Measurements from ENCODE around the gene TSTD1.

TSTD1 gene, protein sequence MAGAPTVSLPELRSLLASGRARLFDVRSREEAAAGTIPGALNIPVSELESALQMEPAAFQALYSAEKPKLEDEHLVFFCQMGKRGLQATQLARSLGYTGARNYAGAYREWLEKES

DNA sequence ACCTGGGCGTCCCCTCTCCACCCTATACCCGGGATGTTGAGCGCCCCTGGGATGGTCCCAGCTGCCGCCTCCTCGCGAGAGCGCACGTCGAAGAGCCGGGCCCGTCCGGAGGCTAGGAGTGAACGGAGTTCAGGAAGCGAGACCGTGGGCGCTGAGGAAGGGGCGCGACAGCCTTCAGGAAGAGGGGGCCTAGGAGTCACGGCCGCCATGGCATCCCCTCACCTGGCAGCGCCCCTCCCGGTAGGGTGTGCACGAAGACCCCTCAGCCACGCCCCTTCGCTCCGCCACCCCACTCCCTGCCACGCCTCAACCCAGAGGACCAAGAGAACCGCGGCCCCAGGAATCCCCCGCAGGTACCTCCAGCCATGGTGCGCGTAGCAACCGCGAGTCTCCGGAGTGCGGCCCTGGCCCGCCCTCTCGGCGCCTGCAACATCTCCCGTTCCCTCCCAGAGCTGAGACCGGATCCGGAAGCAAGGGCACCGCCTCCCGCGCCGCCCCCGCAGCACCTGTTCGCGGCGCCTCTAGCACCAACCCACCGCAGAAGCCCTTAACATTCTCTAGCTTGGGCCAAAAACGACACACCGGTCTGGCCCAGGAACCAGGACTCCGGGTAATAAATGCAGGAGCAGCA is at the start of gene TSTD1:
Gene TSTD1 (minus strand): TSS at position 442 of the 631 bp plus-strand sequence. CDS start 75 bp downstream, at position 367.
- DNase-seq (ENCODE audit: low spot score): no peak

DNA sequence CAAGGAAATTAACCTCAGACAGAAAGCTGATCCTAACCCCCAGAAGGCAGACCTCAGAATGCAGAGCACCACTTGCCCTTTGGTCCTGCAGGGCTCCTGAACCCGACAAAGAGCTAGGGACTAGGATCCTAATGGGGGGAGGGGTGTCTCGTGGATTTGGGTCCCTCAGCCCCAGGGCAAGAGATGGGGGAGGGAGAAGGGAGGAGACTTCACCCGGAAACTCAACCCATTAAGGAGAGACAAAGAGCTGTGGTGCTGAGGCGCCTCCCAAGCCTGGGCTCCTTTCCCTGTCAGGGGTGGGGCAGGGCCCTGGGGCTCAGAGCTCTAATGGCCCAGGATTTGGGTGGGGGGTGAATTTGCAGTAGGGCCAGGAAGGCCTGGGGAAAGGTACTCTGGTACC is 47.7 kb upstream of the TSTD1 start:
- DNase-seq (ENCODE audit: low spot score): no peak

DNA sequence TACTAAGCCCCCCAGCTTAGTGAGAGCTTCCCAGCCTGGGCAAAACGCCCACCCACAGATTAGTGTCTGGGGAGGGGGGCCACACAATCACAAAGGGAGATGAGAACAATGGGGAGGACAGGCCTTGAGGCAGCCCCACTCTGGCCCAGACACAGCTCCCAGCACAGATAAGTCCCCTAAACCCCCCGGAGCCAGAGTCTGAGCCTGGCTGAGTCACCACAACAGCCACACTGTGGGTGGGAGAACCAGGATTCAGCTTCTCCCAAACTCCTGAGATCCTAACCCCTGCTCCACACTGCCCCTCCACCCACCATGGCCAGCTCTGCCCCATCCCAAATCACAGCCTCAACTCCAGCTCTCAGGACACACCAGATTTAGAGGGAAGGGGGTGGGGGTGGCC is 46.4 kb upstream of the TSTD1 start:
- DNase-seq (ENCODE audit: low spot score): no peak

DNA sequence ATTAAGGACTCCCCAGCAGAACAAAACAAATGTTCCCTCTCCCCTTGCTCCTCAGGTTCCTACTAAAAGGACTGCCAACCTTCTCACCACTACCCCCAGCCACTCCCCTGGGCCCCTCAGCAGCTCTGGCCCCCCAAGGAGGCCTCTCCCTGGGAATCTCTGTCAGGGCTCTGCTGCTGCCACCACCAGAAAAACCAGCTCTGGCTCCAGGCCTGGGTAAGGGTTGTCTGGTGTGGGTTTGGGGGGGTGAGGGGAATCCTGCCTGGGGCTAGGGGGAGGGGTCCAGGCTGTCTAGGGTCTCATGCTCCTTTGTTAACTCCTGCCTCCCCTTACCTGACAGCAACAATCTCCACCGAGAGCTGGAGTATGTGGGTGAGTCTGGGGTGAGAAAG is 45.8 kb upstream of the TSTD1 start:
- no peak for DNase-seq (ENCODE audit: low spot score)

DNA sequence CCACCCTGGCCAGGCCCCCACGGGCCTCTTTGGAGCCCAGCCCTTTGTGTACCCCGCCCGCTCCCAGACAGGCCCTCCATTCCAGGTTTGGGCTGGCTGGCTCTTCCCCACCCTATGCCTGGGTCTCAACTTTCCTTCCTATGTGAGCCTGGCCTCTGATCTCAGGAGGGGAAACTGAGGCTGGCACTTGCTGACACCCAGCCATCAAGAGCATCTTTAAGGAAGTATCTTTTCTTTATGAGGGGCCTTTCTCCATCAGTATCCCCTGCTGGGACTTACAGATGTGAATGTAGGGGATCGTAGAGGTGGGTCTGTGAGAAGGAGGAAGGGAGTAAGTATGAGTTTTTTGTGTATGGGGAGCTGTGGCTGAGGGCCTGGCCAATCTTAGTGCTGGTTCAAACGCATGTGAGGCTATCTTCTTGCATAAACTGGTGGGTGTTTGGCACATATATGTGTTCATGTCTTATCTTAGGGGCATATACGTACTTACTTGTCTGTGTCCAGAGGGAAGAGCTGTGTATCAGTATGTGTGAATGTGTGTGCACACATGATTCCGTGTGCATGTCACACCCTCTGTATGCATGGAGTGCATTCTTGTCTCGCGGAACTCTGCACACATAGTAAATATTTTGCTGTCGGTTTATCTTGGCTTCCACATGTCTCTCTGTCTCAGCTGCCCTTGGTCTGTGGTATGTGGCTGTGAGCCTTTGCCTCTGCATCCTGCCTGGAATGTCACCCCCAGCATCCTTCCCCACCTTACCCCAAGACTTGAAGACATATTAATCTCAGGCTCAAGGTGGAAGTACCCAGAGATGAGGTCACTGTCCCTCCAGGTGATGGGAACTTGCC is 45.2 kb upstream of the TSTD1 start:
- no peak for DNase-seq (ENCODE audit: low spot score)

DNA sequence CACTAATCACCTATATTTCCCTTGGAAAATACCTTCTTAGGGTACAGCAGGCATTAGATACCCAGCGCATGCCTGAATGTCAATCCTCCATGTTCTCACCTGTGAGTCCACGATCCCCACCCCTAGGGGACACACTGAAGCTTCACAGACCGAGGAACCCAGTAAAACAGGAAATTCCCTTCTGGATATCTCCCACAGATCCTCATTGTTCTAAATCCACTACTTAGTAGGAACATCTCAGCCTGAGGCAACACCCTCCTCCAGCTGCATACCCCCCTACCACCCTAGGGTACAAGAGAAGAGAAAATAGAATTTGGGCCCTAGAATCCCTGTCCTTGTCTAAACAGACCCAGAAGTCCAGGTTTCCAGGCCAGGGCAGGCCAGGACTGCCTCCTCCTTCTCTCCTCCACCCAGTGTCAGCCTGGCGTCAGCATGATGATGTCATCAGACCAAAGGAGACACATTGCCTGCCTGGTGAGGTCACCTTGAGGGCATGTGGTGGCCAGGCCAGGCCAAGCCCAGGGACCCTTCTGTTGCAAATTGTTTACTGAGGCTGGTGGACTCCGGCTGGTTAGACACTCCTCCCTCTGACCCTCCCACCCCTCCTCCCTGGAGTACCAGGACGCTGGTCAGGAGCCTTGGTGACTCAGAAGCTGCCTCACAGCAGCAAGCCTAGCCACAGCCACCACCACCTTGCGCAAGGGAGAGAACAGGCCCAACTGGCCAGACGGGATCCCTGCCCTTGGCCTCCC is 44.4 kb upstream of the TSTD1 start:
- DNase-seq (ENCODE audit: low spot score): no peak

DNA sequence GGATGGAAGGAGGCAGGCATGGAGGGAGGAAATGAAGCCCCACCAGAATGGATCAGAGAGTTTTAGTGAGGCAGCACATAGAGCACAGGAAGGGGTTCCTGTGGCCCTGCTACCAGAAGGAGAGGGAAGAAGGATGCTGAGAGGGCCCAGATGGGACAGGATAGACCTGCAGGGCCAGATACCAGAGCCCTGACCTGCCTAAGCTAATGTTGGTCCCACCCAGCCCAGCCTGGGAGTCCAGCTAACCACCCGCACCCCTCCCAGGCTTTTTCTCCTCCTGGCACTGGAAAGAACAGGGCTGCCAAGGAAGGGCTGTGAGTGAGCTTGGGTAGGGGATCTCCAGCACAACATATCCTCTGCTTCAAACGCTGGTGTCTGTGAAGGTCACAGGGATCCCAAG is 43.7 kb upstream of the TSTD1 start:
- DNase-seq (ENCODE audit: low spot score): no peak

DNA sequence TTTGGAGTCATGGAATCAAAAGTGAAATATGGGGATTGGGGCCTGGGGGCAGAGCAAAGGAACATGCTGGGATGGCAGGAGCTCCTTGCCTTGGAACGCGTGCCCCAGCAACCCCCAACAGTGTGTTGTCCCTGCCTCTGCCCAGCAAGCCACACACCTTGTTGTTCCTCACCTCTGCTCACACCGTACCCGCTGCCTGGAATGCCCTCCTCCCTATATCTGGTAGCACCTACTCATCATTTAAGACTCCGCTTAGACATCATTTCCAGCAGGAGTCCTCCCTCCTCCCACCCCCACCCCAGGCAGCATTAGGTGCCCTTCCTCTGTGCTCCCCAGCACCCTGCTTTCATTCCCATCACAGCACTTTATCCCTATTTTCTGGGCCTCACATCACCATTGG is 42.8 kb upstream of the TSTD1 start:
- no peak for DNase-seq (ENCODE audit: low spot score)

DNA sequence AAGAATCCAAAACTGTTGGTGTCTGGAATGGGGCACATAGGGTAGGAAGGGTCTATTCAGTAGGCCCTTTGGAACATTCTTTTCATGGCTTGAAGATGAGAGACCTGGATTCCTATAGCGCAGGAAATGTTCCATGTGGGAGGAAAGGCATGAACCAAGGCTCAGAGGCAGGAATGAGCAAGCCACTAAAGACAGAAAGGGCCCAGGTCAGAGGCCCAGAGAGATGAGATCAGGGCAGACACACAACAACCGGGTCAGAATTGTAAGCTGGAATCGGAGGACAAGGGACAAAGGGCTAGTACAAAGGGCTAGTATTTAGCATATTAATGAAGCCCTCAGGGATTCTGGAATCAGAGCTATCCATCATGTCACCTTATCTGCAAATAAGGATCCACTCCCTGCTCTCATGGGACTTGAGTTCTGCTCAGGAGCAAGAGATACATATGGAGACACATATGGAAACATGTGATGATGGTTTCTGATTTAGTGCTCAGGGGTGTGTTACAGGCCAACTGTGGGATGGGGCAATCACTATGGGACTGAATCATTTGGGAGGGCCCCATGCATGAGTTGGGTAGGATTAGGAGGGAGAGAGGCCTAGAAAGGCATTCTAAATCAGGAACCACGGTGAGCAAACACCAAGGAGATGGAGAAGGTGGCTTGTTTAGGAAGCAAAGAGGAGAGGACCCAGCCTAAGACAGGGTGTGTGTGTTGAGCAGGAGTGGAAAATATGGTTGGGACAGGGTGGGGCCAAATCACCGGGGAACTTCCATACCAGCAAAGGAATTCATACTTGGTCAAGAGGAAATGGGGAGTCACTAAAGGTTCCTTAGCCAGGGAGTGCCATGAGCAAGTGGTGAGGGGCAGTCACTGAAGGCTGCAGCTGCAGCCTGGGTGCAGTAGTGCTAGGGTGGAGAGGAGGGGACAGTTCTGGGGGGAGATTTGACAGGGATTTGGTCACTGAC is 42.0 kb upstream of the TSTD1 start:
- DNase-seq (ENCODE audit: low spot score): no peak

DNA sequence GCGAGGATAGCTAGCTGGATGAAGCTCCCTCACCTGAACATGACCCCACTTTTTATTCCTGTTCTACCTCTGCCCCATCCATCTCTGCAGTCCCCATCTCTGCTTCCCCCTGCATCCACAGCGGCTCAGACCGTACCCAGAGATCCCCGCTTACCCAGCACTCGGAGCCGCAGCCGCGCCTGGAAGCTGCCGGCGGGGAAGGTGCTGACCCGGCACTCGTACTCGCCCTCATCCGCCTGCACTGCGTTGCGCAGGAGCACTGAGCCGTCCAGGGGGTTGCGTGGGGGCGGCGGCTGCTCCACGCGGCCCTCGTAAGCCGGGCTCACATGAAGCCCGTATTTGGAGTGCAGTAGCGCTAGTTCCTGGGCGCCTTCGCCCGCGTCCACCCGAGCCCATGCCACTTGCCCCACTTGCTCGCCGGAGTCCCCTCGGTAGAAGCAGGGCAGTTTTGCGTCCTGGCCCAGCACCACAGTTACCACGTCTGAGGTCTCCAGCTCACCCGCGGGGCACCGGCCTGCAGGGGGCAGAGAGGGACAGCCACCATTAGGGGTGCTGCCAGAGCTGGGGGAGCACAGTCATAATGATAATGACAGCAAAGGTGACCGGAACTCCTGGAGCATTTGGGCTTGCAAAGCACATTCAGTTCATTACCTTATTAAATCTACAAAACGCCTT is 40.8 kb upstream of the TSTD1 start:
- no peak for DNase-seq (ENCODE audit: low spot score)

DNA sequence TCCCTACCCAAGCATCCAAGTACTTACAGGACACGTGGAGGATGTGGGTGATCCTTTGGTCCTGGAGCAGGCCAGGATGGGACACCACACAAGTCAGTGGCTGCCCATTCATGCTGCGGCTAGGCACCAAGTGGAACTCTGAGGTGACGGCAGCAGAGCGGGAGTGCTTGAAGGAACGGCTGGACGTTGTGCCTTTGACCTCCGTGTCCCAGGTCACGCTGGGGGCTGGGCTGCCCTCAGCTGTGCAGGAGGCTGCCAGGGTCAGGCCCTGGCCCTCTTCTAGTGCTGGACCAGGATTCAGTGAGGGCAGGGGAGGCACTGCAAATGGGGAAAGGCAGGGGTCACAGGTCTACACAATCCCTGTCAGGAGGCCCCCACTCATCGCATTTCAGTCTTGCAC is 38.7 kb upstream of the TSTD1 start:
- no peak for DNase-seq (ENCODE audit: low spot score)

DNA sequence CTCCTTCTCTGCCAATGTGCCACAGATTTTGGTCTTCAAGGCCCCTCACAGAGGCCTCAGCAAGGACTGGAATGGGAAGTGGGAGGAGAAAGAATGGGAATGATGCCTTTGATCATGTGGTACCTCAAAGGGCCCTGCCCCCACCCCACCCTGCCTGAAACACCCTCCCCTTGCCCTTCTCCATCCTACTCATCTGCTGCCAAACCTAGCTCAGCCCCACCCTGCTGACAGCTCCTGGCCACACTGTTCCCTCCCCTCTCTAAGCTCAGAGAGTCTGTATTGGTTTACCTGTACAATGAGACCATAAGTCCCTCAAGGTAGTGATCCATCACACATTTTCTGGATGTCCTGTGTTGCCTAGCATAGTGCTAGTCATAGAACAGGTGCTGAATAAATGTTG is 37.6 kb upstream of the TSTD1 start:
- DNase-seq (ENCODE audit: low spot score): no peak

DNA sequence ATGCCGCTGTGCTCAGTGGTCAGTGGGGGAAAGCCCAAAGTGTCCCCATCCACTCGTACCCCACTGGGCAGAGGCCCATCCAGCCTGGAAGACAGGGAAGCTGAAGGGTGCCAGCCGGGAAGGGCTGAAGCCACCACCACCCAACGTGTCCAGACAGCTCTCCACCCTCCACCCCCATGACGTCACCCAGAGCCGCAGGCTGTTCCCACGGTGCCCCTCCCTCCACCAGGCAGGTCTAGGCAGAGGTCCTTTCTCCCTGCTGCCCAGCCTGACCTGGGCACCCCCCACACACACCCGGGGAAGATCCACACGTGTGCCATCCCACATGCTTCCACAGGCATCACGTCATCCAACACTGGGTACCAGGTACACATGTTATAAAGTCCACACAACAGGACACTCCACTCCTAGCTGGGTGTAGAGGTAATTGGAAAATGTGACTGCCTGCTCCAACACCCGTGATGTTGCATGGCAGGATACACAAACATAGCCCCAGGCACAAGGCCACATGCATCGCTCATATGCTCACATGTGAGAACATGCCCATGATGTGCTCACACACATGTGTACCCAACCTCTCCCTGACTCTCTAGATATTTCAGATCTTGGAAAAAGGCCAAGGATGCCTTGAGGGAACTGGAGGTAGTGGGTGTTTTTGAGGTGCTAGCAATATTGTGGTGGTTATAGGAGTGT is 36.1 kb upstream of the TSTD1 start:
- DNase-seq (ENCODE audit: low spot score): no peak

DNA sequence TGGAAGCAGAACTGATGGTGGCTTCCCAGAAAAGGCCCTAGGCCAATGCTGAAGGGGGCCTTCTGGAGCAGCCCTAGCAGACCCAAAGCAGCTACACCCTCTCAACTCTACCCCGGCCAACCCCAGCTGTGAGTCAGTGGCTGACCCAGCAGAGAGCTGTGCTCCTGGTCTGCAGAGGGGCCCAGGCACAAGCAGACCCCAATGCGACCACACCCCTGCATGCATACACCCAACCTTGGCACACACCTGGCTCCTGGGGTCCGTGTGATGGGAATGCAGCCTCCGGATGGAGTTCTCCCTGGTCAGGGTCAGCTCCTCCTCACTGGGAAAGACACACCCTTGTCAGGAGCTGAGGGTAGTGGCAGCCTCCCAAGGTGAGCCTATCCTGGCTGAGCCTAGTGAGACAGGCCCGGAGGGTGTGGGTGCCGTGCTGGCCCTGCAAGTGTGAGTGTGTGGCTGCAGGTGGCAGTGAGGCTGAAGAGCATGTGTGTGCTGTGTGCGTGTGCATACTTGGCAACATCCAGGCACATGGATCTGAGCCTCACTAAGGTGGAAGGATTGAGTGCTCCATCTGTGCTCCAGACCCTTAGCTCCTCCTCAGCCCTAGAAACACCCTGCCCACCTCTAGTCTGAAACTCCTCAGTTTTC is 34.8 kb upstream of the TSTD1 start:
- DNase-seq (ENCODE audit: low spot score): no peak

DNA sequence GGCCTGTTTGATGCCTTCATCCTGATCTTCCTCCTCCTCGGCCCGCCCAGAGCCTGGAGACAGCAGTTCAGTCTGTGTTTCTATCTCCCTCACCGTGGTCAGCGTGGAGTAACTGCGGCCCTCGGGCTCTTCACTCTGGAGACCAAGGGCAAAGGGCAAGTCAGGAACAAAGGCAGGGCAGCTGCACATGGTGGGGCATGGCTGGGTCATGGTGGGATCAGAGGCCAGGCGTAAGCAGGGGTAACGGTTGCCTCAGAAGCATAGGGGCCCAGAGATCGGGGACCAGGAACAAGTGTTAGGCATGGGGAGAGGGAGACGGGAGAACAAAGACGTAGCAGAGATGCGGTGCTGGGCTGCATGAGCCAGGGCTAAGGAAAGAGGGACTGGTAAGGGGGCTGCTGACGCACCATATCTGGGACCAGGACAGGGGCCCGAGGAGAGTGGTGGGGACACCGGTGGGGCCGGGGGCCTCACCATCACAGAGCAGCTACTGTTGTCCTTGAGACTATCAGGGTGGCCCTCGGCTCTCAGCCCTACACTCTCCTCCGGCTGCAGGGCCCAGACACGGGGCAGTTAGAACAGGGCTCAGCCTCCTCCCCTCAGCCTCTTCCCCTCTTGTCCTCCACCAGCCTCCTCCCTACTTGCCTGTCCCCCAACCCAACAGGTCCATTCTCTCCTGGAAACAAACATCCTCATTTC is 34.1 kb upstream of the TSTD1 start:
- DNase-seq (ENCODE audit: low spot score): no peak

DNA sequence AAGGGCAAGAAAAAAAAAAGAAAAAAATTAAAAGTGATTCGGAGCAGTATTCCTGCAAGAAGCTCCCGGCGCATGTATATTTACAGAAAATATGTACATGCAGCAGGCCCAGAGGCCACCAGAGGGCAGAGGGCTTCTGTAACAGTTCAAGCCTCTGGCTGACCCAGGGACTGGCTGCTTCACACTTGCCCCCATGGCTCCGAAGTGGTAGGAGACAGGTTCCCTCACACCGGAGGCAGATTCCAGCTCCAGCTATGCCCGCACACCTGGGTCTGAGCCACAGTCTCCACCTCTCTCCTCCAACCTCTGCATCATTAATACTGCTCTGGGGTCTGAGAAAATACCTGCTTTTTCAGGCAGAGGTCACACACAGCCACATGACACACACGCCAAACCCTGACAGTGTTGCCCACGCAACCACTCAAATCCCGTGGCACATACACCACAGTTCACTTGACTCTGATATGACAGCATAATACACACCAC is 33.2 kb upstream of the TSTD1 start:
- no peak for DNase-seq (ENCODE audit: low spot score)

DNA sequence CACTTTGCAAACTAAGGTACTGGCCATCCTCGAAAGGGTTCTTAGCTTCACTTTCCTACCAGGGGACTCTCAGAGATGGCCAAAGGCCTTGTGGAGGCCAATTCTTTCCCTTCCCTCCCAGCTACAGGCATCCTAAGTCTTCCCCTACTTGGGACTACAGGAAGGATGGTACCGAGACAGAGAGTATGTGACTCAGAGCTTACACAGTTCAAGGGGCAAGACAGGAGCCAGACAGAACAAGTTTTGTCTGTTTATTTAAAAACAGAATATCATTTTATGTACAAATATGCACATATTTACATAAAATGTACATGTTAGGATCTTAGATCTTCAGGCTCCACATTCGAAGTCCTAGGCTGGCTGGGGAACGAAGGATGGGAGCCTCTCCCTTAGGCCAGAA is 32.0 kb upstream of the TSTD1 start:
- DNase-seq (ENCODE audit: low spot score): no peak

DNA sequence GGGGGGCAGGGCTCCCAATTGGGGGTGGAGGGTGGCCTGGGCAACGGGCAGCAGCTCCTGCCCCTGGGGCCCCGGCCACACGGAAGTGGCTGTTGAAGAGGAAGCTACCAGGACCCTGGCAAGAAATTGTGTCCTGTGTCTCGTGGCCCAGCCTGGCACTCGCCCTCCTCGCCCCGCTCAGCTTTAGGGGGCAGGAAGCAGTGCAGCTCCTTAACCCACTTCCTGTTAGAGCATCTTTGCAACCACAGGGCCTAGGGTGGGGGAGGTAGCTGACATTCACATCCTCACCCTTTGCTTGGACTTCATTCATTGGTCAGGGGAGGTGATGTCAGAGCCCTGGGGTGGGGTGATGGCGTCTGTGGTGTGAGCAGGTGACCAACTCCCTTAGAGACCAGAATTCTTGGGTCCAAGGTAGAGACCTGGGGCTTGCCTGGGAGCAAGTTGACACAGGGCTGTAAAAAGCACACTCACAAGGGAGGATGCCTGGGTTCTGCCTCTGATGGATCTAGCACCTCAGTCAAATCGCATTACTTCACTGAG is 31.0 kb upstream of the TSTD1 start, which contains the start of gene ARHGAP30:
Gene ARHGAP30 (minus strand): TSS at position 161 of the 540 bp plus-strand sequence. CDS start 267 bp downstream, outside the sequence.
- no peak for DNase-seq (ENCODE audit: low spot score)

DNA sequence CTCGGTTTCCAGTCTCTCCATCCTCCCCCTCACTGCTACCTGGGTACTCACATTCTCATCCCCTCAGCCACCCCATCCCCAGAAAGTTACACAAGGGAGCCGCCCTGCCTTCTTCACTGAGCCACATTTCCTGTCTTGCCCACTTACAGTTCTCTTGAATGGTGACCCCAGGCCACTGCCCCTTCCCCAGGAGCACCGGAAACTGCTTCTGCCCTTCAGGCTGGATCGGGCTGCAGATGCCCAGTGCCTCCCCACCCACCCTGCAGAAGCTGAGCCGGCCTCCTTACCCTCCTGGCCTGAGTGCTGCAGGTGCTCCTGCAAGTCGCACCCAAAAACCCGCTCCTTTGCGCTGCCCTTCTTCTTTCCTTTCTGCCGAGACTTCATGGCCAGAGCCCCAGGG is 30.5 kb upstream of the TSTD1 start:
- no peak for DNase-seq (ENCODE audit: low spot score)
